Keratinocyte (primary cell): Measurements from ENCODE around the gene GINS2. TPM values are rescaled to one million over a fixed set of nuclear protein-coding genes. Genes with fewer than 3 reads are reported as not detected.

Experiments
- DNase-seq: peaks from one replicate; pipeline ENCODE4 v3.0.0-alpha.2; 2011; ENCODE audit warnings: low read depth, missing footprints, low spot score
- FAIRE-seq: peaks from 2 replicates; lab custom pipeline; 2011; peaks lifted over from hg19 to GRCh38; lab: Jason Lieb, UNC
- H2AFZ ChIP-seq: 2 replicates; pipeline ENCODE4 v1.6.0; 2012; ENCODE audit warnings: low read length, control low read depth, inconsistent platforms; ENCODE audit not compliant: control insufficient read depth
- H3K27ac ChIP-seq: 2 replicates; pipeline ENCODE4 v1.5.1; 2011; ENCODE audit warnings: low read length; ENCODE audit not compliant: control insufficient read depth, insufficient read depth
- H3K27me3 ChIP-seq: 3 replicates; pipeline ENCODE4 v1.6.0; 2011; ENCODE audit warnings: low read length; ENCODE audit not compliant: control insufficient read depth, insufficient read depth; ENCODE audit errors: extremely low read depth
- H3K36me3 ChIP-seq, 2 experiments: 2 replicates in 1 of 2; 3 replicates in 1 of 2; pipeline ENCODE4 v1.5.1; 2011; ENCODE audit warnings: low read length in 2 of 2, mild to moderate bottlenecking in 1 of 2; ENCODE audit not compliant: control insufficient read depth in 2 of 2, insufficient read depth in 2 of 2; ENCODE audit errors: extremely low read depth in 1 of 2
- H3K4me1 ChIP-seq: 3 replicates; pipeline ENCODE4 v1.5.1; 2011; ENCODE audit warnings: low read length; ENCODE audit not compliant: control insufficient read depth, insufficient read depth; ENCODE audit errors: extremely low read depth
- H3K4me2 ChIP-seq: 3 replicates; pipeline ENCODE4 v1.6.0; 2011; ENCODE audit warnings: low read depth, low read length; ENCODE audit not compliant: control insufficient read depth, insufficient read depth; ENCODE audit errors: extremely low read depth
- H3K4me3 ChIP-seq, 3 experiments: fragments of 200-600 bp in 1 of 3; sonication (generic) in 1 of 3; 2 replicates in 2 of 3; 3 replicates in 1 of 3; pipeline ENCODE4 v1.5.1; 2011 to 2016; ENCODE audit warnings: low read length in 3 of 3, mild to moderate bottlenecking in 3 of 3, control low read depth in 2 of 3, inconsistent platforms in 1 of 3, low read depth in 1 of 3, mixed read lengths in 1 of 3, mixed run types in 1 of 3, moderate library complexity in 1 of 3; ENCODE audit not compliant: control insufficient read depth in 2 of 3, insufficient read depth in 2 of 3; ENCODE audit errors: extremely low read depth in 1 of 3
- H3K79me2 ChIP-seq: 2 replicates; pipeline ENCODE4 v1.6.0; 2012; ENCODE audit warnings: low read length; ENCODE audit not compliant: control insufficient read depth, insufficient read depth
- H3K9ac ChIP-seq: 3 replicates; pipeline ENCODE4 v1.6.0; 2011; ENCODE audit warnings: low read length; ENCODE audit not compliant: control insufficient read depth, insufficient read depth; ENCODE audit errors: extremely low read depth
- H3K9me1 ChIP-seq: 3 replicates; pipeline ENCODE4 v1.6.0; 2011; ENCODE audit warnings: low read length; ENCODE audit not compliant: control insufficient read depth, insufficient read depth; ENCODE audit errors: extremely low read depth
- H3K9me3 ChIP-seq: 2 replicates; pipeline ENCODE4 v1.5.1; 2012; ENCODE audit warnings: low read depth, low read length; ENCODE audit not compliant: control insufficient read depth
- H4K20me1 ChIP-seq: 3 replicates; pipeline ENCODE4 v1.6.0; 2011; ENCODE audit warnings: low read length; ENCODE audit not compliant: control insufficient read depth, insufficient read depth; ENCODE audit errors: extremely low read depth
- CTCF ChIP-seq, 3 experiments: IDR thresholded peaks in 1 of 3; conservative IDR thresholded peaks in 1 of 3; optimal IDR thresholded peaks in 1 of 3; 2 replicates in 2 of 3; 3 replicates in 1 of 3; pipeline versions ENCODE3 to v1.5.1; 2011; ENCODE audit warnings: low read length in 3 of 3, mild to moderate bottlenecking in 3 of 3, moderate library complexity in 2 of 3, control low read depth in 1 of 3, inconsistent platforms in 1 of 3; ENCODE audit not compliant: insufficient read depth in 2 of 3; ENCODE audit errors: extremely low read depth in 1 of 3
- EZH2 ChIP-seq: IDR thresholded peaks from one replicate; pipeline ENCODE4 v1.6.1; 2012; ENCODE audit warnings: inconsistent platforms, mild to moderate bottlenecking, low read length, moderate library complexity
- dilution Hi-C: fragments of 300-500 bp; cut with MboI; formaldehyde crosslinking; loops from one replicate; pipeline ENCODE4 v1.7.0; 2020; ENCODE audit warnings: low sequenced_read_pairs; ENCODE audit not compliant: extremely low pct_ligation_motif_present
- polyA plus RNA-seq, 5 experiments: library from polyadenylated mRNA; depleted of rRNA in 3 of 5; stranded (reverse) in 3 of 5; stranded (forward) in 1 of 5; unstranded in 1 of 5; fragments of >200 nt; gene quantifications; 1 replicate in 1 of 5; 2 replicates in 3 of 5; 3 replicates in 1 of 5; pipeline versions ENCODE4 v1.2.1 to v1.2.3, GENCODE V29; 2011 to 2012; ENCODE audit warnings: missing spikeins in 2 of 5, low read depth in 1 of 5, low replicate concordance in 1 of 5

GINS2 gene
- polyA plus RNA-seq, 1 donor (not counting 4 experiments of a cell fraction or from before 2014, with no cell fraction given), result 11.2 TPM

- no peak for FAIRE-seq
- Histone ChIP-seq H3K36me3 (peaks cover 25 to 48% of the 10 kb centered on the region in 2 experiments), H3K4me2 (no peak overlapping the region), H2AFZ (no peak overlapping the region), H3K9me1 (no peaks in the 10 kb centered on the region), H3K4me1 (no peaks in the 10 kb centered on the region), H3K9ac (no peak overlapping the region), H3K79me2 (no peaks in the 10 kb centered on the region), H3K9me3 (no peaks in the 10 kb centered on the region), H4K20me1 (no peaks in the 10 kb centered on the region), H3K27me3 (no peaks in the 10 kb centered on the region), H3K27ac (no peak overlapping the region), H3K4me3 (no peak overlapping the region)
- no peak for DNase-seq
- dilution Hi-C loops, result no loop called here
- TF ChIP-seq CTCF (optimal IDR thresholded peaks at IDR 0.05 in 1 of 3, IDR thresholded peaks at IDR 0.05 in 1 of 3, conservative IDR thresholded peaks at IDR 0.05 in 1 of 3; ENCODE audit: extremely low read depth in 1 of 3, insufficient read depth in 2 of 3, low read length in 3 of 3) (no peak), EZH2 (no peak)
Observed at GRCh38 chr16:85667261-85667660, 21.5 kb downstream of the GINS2 start.

GRCh38 chr16:85665929-85666328, 22.8 kb downstream of the GINS2 start:
- Histone ChIP-seq H3K9me3 (no peaks in the 10 kb centered on the region), H3K27me3 (no peaks in the 10 kb centered on the region), H3K4me2 (no peak overlapping the region), H3K79me2 (no peaks in the 10 kb centered on the region), H3K36me3 (peaks cover 25 to 45% of the 10 kb centered on the region in 2 experiments), H3K9ac (no peak overlapping the region), H4K20me1 (no peaks in the 10 kb centered on the region), H3K9me1 (no peaks in the 10 kb centered on the region), H3K4me1 (no peaks in the 10 kb centered on the region), H3K27ac (no peak overlapping the region), H2AFZ (no peak overlapping the region), H3K4me3 (no peak overlapping the region)
- FAIRE-seq (no peak), DNase-seq (no peak)
- TF ChIP-seq CTCF (optimal IDR thresholded peaks at IDR 0.05 in 1 of 3, IDR thresholded peaks at IDR 0.05 in 1 of 3, conservative IDR thresholded peaks at IDR 0.05 in 1 of 3; ENCODE audit: extremely low read depth in 1 of 3, insufficient read depth in 2 of 3, low read length in 3 of 3) (no peak), EZH2 (no peak)
- dilution Hi-C loops, result no loop called here
